ENCODE measurements around the gene SET.

SET gene

GRCh38 chr9:128732576-128732975, 43.6 kb downstream of the SET start:
- FAIRE-seq, result no peak

- FAIRE-seq, result peak; percentile 96
Observed at GRCh38 chr9:128733256-128733655, 44.2 kb downstream of the SET start.

GRCh38 chr9:128735373-128735772, 46.4 kb downstream of the SET start:
- FAIRE-seq, result no peak

GRCh38 chr9:128742401-128742800, 53.4 kb downstream of the SET start:
- no peak for FAIRE-seq

GRCh38 chr9:128743421-128743820, 54.4 kb downstream of the SET start:
- no peak for FAIRE-seq

Data from G401.6 (cell line).